Measurements from ENCODE around the gene DNAJC6.
"Not testable (repeated sequence)": the region's sequence is repeated elsewhere in the genome, so short reads cannot be mapped to it uniquely, and the experiment has no call there.

Gene DNAJC6

GRCh38 chr1:65435987-65436386 is 126.6 kb downstream of the DNAJC6 start:
- DNase-seq = no peak

DNA sequence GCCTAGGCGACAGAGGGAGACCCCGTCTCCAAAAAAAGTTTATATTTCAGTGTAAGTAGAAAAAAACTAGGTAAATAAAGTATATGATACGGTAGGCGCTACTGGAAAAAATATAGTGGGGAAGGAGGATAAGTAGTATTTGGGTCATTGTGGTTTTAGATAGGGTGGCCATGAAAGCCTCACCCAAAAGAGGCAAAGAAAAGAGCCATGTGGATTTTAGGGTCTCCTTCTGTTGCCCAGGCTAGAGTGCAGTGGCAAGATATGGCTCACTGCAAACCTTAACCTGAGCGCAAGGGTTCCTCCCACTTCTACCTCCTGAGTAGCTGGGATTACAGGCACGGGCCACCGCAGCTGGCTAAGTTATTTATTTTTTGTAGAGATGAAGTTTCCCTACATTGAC is 128.3 kb downstream of the DNAJC6 start:
- peak; percentile 17 for DNase-seq

DNA sequence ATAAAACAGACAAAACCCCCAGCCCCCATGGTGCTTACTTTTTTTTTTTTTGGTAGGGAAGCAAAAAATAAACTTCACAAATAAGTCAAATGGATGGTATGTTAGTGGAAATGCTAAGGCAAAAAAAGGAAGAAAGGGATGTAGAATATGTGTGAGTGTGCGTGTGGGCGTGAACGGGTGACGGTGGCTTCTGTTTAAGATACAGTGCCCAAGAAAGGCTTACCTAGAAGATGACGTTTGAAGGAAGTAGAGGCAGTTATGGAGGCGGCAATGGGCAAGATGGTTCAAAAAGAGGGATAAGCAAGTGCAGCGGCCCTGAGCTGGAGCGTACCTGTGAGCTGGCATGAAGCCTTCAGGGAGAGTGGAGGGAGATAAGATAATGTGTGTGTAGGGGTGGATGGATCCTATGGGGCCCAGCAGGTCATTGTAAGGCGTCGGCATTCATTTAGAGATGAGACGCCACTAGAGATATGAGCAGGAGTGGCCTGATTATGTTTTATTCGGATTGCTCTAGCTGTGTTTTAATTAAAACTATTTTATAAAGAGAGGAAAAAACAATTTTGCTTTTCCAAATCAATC is 131.1 kb downstream of the DNAJC6 start:
- no peak for DNase-seq

DNA sequence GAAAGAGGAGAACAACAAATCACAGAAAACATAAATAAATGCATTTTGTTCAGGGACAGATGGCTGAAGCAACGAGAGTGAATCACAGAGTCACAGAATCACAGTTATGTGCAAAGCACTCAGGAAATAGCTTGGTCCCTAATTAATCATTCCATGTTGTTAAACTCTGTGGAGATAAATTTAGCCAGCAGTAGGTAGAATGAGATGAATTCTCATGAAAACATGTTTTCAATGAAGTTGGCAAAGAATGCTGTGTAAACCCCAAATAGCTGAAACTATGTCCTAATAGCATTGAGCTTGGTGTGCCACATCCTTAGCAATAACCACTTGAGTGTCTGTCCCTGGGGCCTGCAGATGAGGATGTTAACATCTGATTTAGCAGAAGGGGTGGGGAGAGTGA is 131.6 kb downstream of the DNAJC6 start:
- no peak for DNase-seq

DNA sequence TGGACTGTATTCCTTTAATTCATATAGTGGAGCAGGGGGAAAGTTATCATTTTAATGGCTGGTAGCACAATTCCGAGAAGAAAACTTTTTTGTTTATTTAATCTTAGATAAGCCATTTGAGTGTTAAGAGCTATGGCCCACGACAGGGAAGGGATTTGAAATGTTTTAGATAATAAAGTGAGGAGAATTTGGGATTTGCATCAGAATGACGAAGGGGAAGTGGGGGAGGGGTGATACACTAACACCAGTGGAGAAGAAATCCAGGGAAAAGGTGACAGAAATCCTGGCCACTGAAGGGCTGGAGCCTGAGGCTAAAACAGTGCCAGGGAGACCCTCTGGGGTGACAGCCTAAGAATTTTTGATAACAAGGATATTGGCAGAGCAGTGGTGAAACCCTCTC is 132.1 kb downstream of the DNAJC6 start:
- DNase-seq = no peak

DNA sequence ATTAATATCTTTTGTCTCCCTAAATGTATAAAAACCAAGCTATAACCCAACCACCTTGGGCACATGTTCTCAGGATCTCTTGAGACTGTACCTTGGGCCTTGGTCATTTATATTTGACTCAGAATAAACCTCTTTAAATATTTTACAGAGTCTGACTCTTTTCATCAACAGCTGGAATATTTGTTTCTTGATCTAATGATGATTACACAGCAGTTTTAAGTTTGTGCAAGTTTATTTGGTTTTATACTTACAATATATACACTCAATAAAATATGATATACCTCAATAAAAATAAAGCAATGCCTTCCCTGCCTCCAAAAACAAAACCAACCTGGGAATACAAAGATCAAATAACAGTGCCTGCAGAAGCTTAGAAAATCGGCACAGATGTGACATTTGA is 133.1 kb downstream of the DNAJC6 start:
- no peak for DNase-seq

DNA sequence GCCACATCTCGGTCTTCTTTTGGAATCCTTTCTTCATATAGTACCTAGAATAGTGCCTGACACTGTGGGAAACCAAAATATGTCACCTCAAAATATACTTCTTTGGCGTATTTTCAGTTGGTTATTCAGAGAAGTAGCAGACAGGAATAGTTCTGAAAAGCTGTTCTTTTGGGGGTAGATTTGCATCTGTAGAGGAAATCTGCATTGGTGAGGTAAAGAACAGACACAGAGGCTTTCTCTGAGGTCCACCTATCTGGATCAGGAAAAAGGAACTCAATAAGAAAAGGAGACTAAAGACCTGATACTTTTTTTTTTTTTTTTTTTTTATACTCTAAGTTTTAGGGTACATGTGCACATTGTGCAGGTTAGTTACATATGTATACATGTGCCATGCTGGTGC is 134.3 kb downstream of the DNAJC6 start:
- DNase-seq = no peak

- no peak for DNase-seq
Observed at GRCh38 chr1:65444128-65444640, 134.8 kb downstream of the DNAJC6 start.

DNA sequence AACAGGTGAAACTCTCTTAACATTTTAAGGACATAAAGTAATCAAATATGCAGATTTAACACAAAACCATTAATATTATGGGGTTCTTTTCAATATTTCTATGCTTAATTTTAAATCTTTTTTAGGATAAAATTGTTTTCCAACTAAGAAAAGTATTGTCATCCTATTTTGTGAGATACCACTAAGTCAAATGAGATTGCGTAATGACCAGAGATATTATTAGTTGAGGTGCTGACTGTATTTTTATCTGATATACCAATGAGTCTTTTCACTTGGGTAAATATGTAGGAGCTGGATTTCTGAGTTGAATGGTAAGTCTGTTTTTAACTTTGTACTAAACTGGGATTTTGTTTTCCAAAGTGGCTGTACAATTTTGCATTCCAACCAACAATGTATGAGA is 136.5 kb downstream of the DNAJC6 start:
- DNase-seq = no peak

- no peak for DNase-seq
Observed at GRCh38 chr1:65449214-65449823, 140.0 kb downstream of the DNAJC6 start.

DNA sequence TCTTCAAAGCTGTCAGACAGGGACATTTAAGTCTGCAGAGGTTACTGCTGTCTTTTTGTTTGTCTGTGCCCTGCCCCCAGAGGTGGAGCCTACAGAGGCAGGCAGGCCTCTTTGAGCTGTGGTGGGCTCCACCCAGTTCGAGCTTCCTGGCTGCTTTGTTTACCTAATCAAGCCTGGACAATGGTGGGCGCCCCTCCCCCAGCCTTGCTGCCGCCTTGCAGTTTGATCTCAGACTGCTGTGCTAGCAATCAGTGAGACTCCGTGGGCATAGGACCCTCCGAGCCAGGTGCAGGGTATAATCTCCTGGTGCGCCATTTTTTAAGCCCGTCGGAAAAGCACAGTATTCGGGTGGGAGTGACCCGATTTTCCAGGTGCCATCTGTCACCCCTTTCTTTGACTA is 146.3 kb downstream of the DNAJC6 start:
- not testable (repeated sequence) for DNase-seq

- no peak for DNase-seq
Observed at GRCh38 chr1:65456481-65456880, 147.1 kb downstream of the DNAJC6 start.

DNA sequence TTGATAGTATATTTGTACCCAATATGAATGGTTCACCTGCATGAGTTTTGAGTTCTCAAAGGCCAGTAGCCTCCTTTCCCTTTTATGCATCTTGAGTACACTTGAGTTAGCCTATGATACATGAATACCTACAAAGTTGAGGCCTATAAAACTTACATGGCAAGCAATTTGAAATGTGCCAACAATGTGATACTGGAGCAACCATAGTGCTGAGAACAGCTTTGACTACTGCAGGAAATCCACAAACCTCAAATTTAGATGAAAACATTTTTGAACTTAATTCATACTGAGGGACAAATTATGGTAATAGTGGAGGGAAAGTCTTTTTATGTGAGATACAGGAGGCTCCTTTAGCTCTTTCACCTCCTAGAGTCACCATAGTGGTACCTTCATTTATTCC is 148.5 kb downstream of the DNAJC6 start:
- no peak for DNase-seq

- DNase-seq = no peak
Observed at GRCh38 chr1:65458730-65459396, 149.5 kb downstream of the DNAJC6 start.

- DNase-seq = peak; percentile 68
Observed at GRCh38 chr1:65459397-65459768, 150.0 kb downstream of the DNAJC6 start.
